HG02763 (cell line): ENCODE results near the gene CD200R1.
A peak's percentile ranks its signal among the peaks of the same experiment; 100 is the strongest.

Source experiments
- ATAC-seq: cut with Tn5 transposase; IDR thresholded peaks from one replicate; pipeline ENCODE4 v1.9.1; 2021; ENCODE audit warnings: mild to moderate bottlenecking, moderate library complexity; ENCODE audit not compliant: unreplicated experiment

CD200R1 gene

GRCh38 chr3:112894258-112894657 lies 80.6 kb downstream of the CD200R1 start:
- no peak for ATAC-seq

DNA sequence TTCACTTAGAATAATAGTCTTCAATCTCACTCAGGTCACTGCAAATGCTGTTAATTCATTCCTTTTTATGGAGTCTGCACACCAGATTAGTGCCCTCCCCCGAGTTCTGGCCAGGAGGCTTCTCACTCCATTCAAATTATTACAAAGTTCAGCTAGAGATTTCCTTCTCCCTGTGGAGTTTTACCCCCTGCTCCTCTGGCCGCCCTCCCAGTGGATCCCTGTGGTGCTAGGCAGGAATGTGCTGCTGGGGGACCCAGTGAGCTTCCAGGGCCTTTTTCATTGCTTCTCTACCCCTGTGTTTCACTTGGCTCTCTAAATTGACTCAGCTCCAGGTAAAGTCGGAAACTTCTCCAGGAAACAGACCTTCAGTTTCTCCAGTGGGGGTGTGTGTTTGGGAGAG lies 85.5 kb downstream of the CD200R1 start:
- ATAC-seq, result no peak

- no peak for ATAC-seq
Measured at GRCh38 chr3:112888381-112889085, 86.4 kb downstream of the CD200R1 start.

- no peak for ATAC-seq
Measured at GRCh38 chr3:112884678-112885290, 90.1 kb downstream of the CD200R1 start.

DNA sequence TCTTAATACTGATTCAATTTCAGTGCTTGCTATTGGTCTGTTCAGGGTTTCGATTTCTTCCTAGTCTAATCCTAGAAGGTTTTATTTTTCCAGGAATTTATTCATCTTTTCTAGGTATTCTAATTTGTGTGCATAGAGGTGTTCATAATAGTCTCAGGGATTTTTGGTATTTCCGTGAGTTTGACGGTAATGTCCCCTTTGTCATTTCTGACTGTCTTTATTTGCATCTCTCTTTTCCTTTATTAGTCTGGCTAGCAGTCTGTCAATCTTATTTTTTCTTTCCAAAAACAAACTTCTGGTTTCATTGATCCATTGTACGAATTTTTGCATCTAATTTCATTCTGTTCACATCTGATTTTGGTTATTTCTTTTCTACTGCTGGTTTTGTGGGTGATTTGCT lies 93.0 kb downstream of the CD200R1 start:
- ATAC-seq, result no peak

DNA sequence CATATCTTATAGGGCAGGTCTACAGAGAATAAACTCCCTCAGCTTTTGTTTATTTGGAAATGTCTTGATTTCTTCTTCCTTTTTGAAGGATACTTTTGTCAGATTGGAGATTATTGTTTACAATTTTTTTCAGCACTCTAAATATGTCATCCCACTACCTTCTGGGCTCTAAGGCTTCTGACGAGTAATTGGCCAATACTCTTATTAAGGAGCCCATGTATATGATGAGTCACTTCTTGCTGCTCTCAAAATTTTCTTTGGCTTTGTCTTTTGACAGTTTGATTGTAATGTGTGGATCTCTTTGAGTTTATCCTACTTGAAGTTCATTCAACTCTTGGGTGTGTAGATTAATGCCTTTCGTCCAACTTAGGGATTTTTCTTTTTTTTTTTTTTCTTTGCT lies 99.3 kb downstream of the CD200R1 start:
- ATAC-seq, result no peak

GRCh38 chr3:112874725-112875124 lies 100.2 kb downstream of the CD200R1 start:
- no peak for ATAC-seq

- ATAC-seq, result peak; percentile 53
Measured at GRCh38 chr3:112873632-112874031, 101.3 kb downstream of the CD200R1 start.

- no peak for ATAC-seq
Measured at GRCh38 chr3:112871735-112872134, 103.2 kb downstream of the CD200R1 start.
